ENCODE results near the gene WWC1.

WWC1 gene

DNA sequence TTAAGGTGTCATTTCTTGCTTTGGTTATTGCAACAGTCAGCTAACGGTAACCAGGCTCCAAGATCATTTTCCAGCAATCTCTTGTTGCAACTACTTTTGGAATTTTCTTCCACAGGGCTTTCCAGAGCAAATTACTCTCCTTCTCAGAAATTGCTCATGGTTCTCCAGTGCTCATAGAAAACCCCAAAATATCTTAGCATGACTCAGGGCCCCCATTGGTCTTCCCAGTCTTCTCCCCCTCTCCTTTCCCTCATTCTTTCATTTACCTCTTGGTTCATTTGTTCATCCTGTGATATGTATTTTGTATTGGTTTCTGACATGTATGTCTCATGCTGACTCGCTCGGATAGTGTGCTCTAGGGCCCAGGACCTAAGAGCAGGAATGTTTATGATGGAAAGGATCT, 35.6 kb downstream of the WWC1 start:
- no peak overlapping the region for H3K4me3 ChIP-seq (ENCODE audit: low read depth, low read length)
- TF ChIP-seq, protein P1, sequence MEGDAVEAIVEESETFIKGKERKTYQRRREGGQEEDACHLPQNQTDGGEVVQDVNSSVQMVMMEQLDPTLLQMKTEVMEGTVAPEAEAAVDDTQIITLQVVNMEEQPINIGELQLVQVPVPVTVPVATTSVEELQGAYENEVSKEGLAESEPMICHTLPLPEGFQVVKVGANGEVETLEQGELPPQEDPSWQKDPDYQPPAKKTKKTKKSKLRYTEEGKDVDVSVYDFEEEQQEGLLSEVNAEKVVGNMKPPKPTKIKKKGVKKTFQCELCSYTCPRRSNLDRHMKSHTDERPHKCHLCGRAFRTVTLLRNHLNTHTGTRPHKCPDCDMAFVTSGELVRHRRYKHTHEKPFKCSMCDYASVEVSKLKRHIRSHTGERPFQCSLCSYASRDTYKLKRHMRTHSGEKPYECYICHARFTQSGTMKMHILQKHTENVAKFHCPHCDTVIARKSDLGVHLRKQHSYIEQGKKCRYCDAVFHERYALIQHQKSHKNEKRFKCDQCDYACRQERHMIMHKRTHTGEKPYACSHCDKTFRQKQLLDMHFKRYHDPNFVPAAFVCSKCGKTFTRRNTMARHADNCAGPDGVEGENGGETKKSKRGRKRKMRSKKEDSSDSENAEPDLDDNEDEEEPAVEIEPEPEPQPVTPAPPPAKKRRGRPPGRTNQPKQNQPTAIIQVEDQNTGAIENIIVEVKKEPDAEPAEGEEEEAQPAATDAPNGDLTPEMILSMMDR (IDR thresholded peaks at IDR 0.05; ENCODE audit: borderline replicate concordance, insufficient read depth, low read depth, low read length) = no peak

DNA sequence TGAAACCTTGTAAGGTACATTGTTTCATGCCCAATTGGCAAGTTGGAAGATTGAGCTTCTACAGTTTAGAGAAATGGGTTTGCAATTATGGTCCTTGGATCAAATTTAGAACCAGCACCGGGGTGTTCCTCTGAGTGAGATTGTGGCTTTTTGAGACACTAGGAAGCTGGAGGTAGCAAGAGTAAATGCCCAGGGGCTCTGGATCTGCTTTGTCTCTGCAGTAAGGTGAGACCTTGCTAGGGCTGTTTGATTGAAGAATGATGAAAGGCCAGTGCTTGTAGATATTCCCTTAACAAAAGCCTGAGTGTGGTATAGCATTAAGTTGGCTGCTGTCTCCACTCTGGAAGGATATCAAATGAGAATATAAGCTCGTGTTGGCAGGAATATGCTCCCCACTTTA, 36.0 kb downstream of the WWC1 start:
- TF ChIP-seq, protein P1 (IDR thresholded peaks at IDR 0.05; ENCODE audit: borderline replicate concordance, insufficient read depth, low read depth, low read length) = no peak
- no peak overlapping the region for H3K4me3 ChIP-seq (ENCODE audit: low read depth, low read length)

DNA sequence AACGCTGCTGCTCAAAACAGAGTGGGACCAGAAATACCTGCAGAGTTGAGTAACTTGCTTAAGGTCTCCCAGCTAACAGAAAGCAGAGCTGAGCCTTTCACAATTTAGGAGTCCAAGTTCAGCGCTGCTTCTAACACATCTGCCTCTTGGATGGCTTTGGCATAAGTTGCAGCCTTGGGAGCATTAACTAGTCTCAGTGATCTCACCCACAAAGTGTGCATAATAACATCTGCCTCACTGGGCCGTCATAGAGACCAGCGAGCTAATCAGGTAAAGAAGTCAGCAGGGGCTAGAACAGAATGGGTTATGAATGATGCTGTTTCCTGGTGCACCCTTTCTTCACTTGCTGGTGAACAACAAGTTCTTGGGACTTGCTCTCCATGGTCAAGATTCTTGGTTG, 36.5 kb downstream of the WWC1 start:
- no peak overlapping the region for H3K4me3 ChIP-seq (ENCODE audit: low read depth, low read length)
- TF ChIP-seq, protein P1 (IDR thresholded peaks at IDR 0.05; ENCODE audit: borderline replicate concordance, insufficient read depth, low read depth, low read length) = no peak

DNA sequence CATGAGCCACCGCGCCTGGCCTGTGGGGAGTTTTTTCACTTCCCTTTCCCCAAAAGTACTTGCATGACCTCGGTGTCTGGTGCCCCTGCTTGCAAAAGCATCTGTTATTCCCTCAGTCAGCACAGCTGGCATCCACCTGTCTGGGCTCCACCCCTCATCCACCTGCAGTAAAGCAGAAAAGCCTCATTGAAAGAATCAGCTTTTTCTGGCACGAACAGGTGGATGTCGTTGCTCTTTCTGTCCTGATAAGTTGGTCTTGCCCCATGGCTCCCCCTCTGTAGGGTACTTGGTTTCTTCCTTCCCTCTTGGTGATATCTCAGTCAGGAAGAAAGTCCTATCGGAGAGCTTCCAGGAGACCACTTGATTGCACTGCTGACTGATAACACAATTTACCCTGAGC, 37.4 kb downstream of the WWC1 start:
- TF ChIP-seq, protein P1 (IDR thresholded peaks at IDR 0.05; ENCODE audit: borderline replicate concordance, insufficient read depth, low read depth, low read length) = no peak
- H3K4me3 ChIP-seq (ENCODE audit: low read depth, low read length) = no peak overlapping the region

DNA sequence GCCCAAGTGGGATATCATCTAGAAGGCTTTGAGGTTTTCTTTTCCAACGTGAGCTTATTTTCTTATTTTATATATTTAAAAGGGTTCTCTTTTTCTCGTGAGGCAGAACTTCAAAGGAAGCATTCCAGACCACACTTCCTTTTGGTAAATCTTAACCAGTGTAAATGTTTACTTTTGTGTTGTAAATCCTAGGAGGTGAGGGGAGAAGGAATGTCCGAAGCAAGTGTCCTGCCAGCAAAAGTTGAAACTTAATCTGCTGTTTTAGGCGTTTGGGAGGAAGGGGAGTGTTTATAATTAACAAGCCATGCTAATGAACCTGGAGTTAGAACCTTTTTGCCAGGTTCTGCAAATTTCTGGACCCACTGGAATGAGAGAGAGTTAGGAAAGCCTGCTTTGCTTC, 37.9 kb downstream of the WWC1 start:
- no peak overlapping the region for H3K4me3 ChIP-seq (ENCODE audit: low read depth, low read length)
- TF ChIP-seq, protein P1 (IDR thresholded peaks at IDR 0.05; ENCODE audit: borderline replicate concordance, insufficient read depth, low read depth, low read length) = no peak

DNA sequence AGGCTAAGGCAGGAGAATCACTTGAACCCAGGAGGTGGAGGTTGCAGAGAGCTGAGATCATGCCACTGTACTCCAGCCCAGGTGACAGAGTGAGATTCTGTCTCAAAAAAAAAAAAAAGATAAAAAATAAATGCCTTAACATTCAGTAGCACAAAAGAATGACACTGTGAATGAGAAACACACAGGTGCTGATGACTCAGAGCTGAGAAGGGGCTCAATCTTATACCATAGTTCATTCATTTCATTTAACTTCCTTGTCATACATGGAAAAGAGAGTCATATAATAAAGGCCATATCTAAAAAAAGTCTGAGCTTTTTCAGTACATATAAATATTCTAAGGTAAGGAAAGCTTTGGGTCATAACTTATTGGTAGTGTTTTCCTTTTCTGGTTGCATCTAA, 40.6 kb downstream of the WWC1 start:
- no peak overlapping the region for H3K4me3 ChIP-seq (ENCODE audit: low read depth, low read length)
- TF ChIP-seq, protein P1 (IDR thresholded peaks at IDR 0.05; ENCODE audit: borderline replicate concordance, insufficient read depth, low read depth, low read length) = no peak

DNA sequence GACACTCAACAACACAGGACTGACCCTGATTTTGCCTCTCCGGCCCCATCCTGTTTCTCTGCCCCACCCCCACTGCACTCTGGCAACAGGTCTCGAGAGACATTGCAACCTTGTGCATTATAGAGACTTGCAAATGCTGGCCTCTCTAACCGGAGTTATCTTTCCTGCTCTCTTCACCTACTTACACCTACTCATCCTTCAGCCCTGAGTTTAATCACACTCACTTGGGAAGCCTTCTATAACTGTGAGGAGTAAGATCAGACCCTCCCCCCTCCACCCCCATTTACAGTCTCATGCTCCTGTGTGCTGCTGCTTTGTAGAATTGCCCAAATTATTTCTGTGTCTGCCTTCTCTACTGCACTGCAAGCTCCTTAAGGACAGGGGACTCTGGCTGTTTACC, 42.8 kb downstream of the WWC1 start:
- TF ChIP-seq, protein P1 (IDR thresholded peaks at IDR 0.05; ENCODE audit: borderline replicate concordance, insufficient read depth, low read depth, low read length) = no peak
- no peak overlapping the region for H3K4me3 ChIP-seq (ENCODE audit: low read depth, low read length)
